8988T (cell line): ENCODE results near the gene AOPEP.

ENCODE experiments used
- DNase-seq: peaks from one replicate; pipeline ENCODE4 v3.0.0; 2011

The AOPEP gene

GRCh38 chr9:94979904-94980507 lies 253.5 kb downstream of the AOPEP start:
- DNase-seq, result no peak

- no peak for DNase-seq
Observed at GRCh38 chr9:94980947-94981722, 254.6 kb downstream of the AOPEP start.

- DNase-seq, result no peak
Observed at GRCh38 chr9:94981723-94982090, 255.2 kb downstream of the AOPEP start.

- DNase-seq, result no peak
Observed at GRCh38 chr9:94982211-94982610, 255.7 kb downstream of the AOPEP start.

GRCh38 chr9:94983552-94983951 lies 257.1 kb downstream of the AOPEP start:
- no peak for DNase-seq

GRCh38 chr9:94984891-94985476 lies 258.5 kb downstream of the AOPEP start:
- DNase-seq, result no peak

GRCh38 chr9:94985649-94986048 lies 259.1 kb downstream of the AOPEP start:
- no peak for DNase-seq

DNA sequence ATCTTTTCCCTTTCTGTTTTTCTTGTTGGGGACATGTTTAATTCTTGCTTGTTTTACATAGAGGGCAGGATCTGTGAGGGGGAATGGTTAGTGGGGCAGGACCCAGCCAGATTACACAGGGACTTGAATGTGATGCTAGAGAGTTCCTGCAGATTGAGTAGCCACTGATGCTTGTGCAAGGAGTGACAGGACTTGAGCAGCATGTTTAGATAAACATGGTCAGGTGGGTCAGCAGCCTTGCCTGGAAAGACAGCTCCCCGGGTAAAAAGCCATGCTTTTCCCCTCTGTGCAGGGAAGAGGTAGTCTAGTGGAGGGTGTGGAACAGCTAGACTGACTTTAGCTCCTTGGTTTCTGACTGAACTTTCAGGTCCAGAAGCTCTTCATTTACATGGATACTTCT lies 261.2 kb downstream of the AOPEP start:
- no peak for DNase-seq

GRCh38 chr9:94990897-94991561 lies 264.5 kb downstream of the AOPEP start:
- DNase-seq, result no peak

DNA sequence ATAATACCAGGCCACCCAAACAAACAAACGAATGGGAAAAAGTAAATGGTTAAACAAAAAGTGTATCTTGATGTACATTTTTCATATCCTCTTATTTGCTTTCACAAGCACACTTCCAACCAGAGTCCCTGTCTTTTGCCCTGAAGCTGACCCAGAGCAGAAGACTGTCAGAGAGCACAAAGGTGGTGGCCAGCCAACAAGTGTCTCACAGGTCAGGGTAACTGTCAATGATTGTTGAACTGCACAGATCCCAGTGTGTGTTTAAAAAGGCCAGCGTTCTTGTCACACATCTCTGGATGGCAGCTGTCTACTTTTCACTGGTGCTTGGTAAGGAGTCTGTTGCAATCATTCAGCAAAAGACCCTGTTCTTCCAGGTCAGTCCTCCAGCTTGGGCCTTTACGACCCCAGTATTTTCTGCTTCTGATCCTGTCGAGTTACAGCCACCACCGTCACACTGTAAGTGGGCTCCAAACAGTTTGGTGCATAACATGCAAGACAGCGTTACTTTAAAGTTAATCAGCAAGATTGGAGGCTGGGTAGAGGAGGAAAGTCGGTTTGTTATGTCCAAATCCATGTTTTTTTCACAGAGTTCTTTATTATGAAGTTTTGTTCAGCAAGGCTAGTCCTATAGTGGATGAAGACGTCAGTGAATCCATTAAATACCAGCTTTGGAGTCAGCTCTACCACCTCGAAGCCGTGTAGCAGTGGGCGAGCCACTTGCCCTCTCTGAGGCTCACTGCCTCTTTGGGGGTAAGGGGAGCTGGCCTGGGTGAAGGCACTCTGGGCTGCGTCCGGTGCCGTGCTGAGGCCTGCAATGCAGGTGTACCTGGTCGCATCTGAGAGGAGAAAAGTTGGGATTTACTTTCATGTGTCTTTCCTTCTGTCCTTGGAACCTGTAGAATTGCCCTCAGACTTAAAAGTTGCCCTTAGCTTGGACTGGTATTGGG lies 265.7 kb downstream of the AOPEP start:
- no peak for DNase-seq

- no peak for DNase-seq
Observed at GRCh38 chr9:94993160-94993820, 266.8 kb downstream of the AOPEP start.

GRCh38 chr9:94993821-94994165 lies 267.3 kb downstream of the AOPEP start:
- no peak for DNase-seq

DNA sequence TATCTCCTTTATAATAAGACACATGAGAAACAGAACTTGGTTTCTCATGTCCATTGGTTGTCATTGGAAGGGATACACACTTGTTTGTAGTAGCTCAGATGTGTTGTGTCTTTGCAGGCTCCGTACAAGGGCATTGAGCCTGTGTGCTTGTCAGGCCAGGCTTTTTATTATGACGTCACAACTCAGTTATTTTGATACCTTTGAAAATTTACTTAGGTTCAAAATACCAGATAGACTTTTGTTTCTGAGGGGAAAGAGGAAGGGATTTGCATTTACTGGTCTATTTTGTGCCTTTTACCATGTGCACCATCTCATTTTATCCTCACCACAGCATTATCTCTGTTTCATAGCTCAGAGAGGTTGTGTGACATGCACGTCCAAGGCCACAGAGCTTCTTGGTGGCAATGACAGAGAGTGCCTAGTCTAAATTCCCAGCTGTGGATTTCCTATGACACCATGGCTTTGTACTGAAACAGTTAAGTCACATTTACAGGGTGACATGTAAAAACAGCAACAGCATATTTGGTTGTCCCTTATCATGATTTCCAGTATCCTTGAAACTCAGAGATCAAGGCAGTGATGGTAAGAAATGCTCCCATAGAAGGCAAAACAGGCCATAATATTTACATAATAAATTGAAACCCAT lies 268.7 kb downstream of the AOPEP start:
- DNase-seq, result no peak

DNA sequence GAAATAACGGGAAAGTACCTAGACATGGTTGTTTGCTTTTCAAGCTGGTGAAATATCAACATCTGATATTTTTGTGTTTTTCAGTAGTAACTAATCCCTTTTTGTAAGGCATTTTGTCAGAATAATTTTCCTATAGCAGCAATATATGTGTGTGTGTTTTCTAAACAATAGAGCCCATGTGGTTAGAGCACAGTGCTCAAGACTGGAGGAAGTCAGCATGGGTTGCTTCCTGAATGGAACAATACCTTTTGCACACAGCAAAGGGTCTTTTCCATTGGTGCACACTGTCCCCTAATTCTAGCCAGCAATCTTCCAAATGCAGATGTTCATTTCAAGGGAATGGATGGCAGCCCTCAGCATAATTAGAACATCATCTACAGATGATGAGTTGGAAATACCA lies 270.1 kb downstream of the AOPEP start:
- DNase-seq, result no peak

- DNase-seq, result no peak
Observed at GRCh38 chr9:94997727-94998126, 271.2 kb downstream of the AOPEP start.

GRCh38 chr9:94999832-95000231 lies 273.3 kb downstream of the AOPEP start:
- DNase-seq, result no peak

GRCh38 chr9:95000821-95001220 lies 274.3 kb downstream of the AOPEP start:
- no peak for DNase-seq

- no peak for DNase-seq
Observed at GRCh38 chr9:95001720-95002119, 275.2 kb downstream of the AOPEP start.

DNA sequence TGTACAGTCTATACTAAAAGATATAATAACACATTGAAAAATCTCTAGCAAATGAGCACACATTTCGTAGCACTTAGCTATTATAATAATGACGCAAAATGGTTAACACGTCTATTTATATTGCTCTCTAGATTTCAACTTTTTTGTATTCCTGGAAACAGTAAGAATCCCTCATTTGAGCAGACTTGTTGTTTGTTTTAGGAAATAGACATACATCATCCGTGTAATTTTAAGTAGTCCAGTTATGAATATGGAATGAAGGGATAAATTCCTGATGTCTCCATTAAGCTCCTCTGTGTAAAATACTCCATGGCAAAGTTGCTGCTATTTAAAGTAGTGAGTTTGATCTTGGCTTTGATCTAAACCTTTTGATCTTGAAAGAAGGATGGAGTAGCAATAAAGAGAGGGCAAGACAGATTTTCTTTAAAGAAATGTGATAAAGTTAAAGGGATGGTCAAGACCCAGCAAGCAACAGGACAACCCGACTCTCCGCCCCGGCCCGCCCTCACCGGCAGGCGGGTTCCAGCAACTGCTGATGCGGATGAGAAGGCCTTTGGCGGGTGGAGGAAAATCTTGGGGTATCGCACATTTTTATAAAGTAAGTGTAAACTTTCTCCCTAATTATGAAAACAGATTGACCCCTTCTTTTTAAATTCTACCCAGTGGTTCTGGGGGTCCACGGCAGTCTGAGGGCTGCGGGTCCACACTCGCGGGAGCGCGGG lies 277.4 kb downstream of the AOPEP start:
- peak; percentile 20 for DNase-seq

- peak; percentile 19 for DNase-seq
Observed at GRCh38 chr9:95004411-95005277, 278.1 kb downstream of the AOPEP start.
